ENCODE data around the gene CENPS.
"Not testable (repeated sequence)": the region's sequence is repeated elsewhere in the genome, so short reads cannot be mapped to it uniquely, and the experiment has no call there.

CENPS gene

DNA sequence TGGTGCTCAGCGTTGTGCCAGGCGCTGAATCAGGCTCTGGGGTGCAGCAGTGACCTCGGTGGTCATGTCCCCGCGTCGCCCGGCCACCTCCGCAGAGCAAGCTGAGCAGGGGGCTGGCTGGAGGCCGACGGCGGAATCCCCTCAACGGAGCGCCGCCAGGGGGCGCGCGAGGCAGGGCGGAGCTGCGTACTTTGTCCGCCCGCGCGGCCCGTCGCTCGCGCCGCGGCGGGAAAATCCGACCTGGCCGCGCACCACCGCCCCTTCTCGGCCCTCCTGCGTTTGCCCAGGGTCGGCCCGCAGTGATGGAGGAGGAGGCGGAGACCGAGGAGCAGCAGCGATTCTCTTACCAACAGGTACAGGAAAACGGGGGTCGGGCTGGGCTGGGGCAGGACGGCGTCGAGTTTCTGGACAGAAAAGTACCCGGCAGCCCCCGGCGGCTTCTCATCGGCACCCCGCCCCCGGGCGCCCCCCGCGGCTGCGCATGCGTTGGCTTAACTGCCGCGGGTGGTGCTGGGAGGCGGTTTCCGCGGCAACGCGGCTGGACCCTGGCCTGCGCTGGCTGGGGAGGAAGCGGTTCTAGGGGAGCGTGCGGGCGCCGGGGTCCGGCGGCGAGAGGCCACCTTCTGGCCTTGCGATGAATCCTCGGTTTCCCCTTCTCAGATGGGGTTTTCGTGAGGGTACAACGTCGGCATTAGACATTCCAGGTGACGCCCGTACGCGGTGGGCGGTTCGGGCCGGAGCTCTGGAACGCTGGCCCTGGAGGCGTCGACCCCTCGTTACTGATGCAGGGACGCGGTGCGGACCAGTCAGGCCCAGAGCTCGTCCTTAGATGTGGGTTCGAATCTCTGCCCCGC lies at the start of gene CENPS:
CENPS (plus strand) TSS at position 218 of the 854 bp plus-strand sequence; CDS start at position 303, 85 bp downstream.
- DNase-seq: peak; percentile 88

DNA sequence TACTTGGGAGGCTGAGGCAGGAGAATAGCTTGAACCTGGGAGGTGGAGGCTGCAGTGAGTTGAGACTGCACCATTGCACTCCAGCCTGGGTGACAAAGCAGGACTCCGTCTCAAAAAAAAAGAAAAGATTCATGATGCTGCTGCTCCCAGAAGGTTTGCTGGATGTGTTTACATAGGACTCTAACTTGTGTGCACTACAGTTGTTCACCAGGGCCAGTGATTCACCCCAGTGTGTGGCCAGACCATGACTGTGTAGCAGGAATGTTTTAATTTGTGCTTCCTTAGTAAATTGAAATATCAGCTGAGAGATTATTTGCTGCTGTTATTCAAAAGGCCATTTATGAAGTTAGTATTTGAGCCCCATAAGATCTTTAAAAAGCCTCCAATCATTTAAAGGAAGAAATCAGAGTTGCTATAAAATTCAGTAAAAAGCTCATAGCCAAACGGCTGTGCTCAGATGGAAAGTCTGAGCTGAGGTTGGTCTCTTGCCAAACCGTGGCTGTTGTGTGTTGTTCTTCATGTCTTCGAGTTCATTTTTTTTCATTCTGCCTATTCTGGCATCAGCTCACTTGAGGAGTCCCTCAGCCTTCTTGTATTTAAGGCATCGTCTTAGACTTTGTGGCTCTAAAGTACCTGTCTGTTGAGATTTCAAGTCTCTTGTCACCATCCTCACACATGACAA lies 49.5 kb upstream of the CENPS start:
- DNase-seq: no peak

DNA sequence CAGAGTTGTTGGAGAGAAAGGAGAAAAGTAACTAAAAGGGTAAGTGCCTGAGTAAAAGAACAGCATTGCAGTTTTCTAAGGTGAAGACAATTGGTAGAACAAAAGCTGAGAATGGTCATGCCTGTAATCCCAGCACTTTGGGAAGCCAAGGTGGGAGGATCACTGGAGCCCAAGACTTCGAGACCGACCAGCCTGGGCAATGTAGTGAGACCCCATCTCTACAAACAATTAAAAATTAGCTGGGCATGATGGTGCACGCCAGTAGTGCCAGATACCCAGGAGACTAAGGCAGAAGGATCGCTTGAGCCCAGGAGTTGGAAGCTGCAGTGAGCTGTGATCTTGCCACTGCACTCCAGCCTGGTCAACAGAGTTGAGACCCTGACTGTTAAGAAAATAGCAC lies 46.6 kb upstream of the CENPS start:
- DNase-seq: no peak

DNA sequence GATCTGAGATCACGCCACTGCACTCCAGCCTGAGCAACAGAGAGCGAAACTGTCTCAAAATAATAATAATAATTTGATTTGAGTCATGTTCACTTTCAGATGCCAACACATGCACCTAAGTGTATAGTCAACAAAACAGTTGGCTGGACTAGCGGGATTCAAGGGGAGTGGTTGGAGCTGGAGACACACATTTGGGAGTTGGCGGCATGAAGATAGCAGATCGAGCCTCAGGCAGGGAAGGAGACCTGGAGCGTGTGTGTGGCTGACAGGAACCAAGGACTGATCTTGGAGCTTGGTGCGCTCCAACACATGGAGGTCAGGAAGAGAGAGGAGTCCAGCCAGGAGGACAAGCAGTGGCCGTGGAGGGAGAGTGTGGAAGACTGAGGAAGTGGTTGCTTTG lies 46.0 kb upstream of the CENPS start:
- DNase-seq: no peak

DNA sequence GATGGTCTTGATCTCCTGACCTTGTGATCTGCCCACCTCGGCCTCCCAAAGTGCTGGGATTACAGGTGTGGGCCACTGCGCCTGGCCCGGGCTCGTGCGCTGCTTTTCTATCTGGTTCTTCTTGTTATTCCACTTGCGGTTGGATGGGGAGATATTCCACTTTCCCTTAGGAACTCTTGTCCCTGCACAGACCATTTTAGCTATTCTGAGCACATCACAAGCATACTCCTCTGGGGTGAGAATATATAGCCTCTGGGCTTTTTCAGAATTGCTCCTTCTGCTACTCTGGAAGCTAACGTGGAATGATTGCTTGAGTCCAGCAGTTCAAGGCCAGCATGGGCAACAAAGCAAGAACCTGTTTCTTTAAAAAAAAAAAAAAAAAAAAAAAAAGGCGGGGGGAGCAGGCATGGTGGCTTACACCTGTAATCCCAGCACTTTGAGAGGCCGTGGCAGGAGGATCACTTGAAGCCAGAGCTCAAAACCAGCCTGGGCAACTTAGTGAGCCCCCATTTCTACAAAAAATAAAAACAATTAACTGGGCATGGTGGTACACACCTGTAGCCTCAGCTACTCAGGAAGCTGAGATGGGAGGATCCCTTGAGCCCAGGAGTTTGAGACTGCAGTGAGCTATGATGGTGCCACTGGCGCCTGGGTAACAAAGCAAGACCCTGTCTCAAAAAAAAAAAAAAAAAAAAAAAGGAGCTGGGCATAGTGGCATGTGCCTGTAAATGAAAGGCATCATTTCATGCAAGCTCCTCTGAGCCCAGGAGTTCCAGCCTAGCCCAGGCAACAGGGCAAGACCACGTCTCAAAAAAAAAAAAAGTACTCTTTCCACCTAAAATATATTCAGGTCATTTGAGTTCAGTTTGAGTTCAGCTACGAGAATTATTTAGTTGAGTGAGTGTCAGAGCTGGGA lies 43.2 kb upstream of the CENPS start:
- no peak for DNase-seq

DNA sequence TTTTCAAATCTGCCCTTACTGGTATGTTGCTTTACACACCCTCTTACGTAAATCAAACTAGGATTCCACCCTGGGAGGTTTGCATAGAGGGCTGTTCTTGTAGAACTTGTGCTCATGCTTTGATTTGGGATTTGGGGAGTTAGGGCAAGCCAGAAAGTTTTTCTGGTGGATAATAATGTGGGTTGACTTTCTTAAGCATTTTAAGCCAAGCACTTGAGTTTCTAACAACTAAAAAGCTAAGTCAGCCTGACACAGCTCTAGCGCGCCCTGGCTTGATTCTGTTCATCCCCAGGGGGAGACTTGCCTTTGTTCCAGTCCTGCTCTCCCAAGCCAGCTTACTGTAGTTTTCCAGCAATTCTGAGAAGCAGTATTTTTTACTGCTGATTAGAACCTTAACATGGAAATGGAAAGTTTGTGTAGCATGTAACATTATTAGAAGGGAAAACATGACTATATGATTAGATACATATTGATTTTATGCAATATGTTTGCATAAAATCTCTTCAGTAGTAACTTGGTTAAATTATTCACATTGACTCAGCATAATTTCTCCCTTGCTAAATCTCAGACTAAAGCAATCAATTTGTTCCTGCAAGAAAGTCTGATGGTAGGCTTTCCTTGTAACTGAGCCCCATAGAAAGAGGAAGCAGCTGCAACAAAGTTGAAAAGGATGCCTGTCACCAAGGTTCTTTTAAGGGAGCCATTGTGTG lies 42.4 kb upstream of the CENPS start:
- DNase-seq: no peak

DNA sequence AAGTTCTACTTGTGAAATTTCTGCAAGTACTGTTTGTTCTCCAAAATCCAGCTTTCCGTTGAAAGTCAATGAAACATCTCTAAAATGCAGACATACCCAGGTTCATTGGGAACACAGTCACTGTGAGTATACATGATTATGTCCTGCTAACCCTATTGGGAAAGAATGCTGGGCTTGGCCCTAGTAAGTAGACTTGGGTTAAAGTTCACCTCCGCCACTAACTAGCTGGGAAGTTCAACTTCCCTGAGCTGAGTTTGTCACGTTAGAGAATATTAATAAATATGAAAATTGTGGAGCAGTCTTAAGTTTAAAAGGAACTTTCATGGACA lies 41.9 kb upstream of the CENPS start:
- DNase-seq: no peak

DNA sequence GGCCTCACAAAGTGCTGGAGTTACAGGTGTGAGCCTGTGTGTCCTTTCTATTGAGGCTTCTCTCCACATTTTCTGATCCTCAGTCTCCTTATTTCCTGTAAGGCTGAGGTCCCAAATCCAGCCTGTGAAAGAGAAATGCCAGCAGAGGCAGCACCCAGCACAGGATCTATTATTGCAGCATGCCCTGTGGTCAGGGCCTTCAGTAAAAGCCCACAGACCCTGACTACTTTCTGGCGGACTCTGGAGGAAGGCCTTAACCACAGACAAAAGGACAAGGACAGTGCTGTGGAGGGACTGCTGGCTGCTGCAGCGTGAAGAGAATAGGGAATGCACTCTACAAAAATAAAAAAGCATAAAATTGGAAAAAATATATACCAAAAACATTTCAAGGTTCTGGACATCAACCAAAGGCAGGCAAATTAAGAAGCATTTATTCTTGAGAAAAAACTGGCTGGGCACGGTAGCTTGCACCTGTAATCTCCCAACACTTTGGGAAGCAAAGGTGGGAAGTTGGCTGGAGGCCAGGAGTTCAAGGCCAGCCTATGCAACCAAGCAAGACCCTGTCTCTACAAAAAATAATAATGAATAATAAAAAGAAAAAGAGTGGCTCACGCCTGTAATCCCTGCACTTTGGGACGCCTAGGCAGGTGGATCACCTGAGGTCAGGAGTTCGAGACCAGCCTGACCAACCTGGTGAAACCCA lies 40.8 kb upstream of the CENPS start:
- peak; percentile 6 for DNase-seq

DNA sequence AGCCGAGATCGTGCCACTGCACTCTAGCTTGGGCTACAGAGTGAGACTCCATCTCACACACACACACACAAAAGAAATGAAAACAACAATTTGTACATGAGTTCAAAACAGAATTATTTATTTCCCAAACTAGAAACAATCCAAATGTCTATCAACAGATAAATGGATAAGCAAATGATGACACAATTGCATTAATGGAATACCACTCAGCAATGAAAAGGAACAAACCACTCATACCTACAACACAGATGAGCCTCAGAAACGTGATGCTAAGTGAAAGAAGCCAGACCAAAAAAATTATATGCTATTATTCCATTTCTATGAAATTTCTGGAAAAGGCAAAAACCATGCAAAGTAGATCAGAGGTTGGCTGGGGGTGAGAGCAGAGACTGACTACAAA lies 33.4 kb upstream of the CENPS start:
- DNase-seq: no peak

DNA sequence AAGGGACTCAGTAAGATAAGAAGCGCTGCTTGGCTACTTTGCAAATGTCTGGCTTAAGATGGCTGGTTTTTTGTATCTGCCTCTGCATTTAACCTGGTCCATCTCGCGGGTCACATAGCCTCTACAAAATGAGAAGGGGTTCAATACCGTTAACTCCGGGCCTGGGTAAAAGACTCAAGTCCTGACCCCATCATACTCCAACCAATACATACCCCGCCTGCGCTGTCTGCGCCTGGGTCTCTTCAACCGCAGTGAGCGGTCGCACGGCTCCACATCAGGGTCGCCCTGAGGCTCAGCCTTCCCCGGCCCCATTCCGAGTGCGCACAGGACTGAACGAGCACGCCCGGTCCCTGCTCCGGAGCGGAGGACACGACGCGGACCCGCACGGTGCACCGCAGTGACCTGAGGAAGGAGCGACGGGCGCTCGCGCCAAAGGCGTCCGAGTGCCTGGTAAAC lies 31.9 kb upstream of the CENPS start:
- DNase-seq: no peak

DNA sequence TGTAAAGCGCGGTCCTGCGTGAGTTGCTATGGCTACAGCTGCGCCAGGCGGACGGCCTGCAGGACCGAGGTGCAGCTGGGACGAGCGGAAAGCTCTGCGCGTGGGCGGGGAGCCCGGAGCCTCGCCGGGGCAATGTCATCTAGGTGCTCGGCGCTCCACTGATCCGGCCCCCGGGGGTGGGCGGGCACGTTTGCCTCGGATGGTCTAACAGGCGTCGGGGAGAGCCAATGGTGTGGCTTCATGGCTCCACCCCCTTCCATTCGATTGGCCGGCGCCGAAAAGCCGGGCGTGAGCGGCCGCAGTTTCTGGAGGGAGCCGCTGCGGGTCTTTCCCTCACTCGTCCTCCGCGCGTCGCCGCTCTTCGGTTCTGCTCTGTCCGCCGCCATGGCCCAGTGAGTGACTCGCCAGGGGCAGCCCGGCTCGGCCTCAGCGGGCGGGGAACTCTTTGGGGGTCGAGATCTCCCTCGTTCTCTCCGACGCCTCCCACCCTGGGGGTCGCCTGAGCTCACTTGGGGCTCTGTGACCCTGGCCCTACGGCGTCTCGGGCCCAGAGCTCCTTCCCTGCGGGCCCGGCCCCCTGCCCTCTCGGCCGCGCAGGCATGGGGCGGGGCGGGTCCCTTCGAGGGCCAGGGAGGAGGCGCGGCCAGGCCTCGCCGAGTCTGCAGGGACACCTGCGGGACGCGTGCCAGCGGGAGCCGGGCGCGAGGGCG lies 31.3 kb upstream of the CENPS start, which contains the start of gene PGD:
PGD (plus strand) TSS at position 331 of the 710 bp plus-strand sequence; CDS start at position 385, 54 bp downstream.
- peak; percentile 99 for DNase-seq

DNA sequence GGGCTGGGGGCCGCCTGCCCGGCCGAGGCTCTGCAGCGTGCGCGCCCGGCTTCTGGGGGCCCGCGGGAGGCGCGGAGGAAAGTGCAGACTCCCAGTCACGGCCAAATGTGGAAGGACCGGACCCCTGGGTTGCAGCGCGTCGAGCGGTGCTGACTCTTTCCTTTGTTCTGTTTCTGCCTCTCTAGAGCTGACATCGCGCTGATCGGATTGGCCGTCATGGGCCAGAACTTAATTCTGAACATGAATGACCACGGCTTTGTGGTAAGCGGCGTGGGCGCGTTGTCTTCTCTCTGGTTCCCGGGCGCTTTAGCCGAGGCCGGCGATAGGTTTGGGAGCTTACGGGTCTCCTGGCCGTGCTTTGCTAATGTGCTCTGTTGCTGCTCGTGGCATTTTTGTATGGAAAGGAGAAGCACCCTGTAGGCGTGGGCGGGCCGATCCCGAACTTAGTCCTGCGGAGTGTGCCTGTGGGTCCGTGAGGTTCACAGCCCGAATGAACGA lies 30.7 kb upstream of the CENPS start:
- DNase-seq: no peak

DNA sequence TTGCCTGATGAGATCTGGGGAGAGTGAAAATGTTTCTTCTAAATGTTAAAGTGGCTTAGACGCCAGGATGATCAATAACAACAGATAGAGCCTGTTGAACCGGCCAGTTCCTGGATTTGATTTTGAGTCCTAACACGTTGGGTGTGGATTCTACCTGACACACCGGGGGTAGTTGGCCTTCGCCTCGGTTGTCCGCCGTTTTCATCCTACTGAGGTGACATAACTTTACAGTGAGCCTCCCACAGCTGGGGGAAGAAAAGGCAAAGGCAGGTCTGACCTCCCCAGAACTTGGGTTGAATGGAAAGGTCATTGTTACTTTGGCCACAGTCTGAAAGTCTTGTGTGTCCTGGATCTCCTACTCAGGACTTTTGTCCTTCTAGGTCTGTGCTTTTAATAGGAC lies 30.2 kb upstream of the CENPS start:
- DNase-seq: no peak

DNA sequence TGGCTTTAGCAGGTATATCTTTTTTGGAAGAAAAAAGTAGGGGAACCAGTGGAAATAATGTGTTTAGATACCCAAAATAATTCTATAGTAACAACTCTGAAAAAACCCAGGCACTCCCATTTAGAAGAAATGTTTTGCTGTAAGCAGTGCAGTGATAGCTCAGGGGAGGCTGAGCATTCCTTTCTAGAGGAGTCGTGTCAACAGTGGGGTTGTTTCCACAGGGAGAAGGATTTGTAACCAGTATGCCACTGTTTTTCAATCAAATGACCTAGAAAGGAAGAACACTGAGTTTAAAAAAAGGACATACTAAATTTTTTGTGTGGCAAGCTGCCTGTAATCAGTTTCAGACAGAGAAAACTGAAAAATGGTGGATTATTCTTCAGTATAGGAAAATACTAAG lies 29.0 kb upstream of the CENPS start:
- DNase-seq: no peak

DNA sequence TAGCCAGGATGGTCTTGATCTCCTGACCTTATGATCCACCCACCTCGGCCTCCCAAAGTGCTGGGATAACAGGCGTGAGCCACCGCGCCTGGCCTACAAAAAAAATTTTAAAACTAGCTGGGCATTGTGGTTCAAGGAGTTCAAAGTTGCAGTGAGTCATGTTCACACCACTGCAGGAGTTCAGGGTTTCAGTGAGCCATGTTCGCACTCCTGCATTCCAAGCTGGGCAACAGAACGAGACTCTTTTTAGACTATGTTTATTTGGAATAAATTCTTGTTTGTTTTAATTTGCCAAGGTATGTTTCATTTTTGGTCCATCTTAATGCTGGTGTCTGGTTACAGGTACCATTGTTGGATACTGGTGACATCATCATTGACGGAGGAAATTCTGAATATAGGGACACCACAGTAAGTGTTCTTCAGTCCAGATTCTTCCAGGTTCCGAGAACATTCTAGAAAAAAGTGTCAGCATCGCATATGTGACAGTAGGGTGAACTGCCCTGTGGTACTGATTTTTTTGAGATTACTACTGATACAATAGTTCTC lies 27.4 kb upstream of the CENPS start:
- no peak for DNase-seq

DNA sequence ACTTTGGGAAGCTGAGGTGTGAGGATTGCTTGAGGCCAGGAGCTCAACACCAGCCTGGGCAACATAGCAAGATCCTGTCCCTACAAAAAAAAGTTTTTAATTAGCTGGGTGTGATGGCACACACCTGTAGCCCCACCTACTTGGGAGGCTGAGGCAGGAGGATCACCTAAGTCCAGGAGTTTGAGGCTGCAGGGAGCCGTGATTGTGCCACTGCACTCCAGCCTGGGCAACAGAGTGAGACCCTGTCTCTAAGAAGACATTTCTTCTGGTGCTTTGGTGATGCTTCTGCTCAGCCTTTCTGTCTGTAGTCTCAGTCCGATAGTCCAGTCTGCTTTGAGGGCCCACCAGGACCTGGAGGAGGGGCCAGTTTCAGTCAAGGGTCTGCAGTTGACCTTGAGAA lies 23.0 kb upstream of the CENPS start:
- DNase-seq: no peak

DNA sequence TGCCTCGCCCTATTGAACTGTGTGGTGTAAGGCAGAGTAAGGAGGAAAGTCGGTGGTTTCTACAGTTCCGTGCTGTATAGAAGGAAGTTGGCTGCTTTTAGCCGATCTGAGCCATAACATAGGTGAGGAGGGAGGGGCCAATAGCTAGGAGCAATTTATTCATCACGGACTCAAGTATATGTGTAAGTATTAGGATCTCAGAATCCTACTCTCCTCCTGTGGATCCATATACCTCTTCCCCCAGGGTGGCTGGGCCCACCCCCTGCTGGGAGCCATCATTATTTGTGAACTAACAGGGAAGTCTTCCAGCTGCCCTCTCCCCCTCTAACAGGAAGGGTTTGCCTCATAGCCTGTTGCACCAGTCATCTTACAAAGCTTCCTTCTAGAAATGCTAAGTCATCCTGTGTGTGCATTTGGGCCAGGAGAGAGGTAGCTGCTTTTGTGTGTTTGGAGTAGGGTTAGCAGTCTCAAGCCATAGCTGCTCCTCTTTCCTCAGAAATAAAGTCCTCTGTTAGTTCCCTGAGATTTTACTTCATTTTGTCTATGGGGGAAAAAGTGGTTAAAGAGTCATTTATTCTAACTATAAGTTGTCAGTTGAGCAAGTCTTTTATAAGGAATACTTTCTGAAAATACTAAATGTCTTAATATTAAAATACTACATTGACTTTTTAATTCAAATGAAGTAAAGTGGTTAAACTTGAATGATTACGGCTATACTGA lies 14.9 kb upstream of the CENPS start:
- no peak for DNase-seq

DNA sequence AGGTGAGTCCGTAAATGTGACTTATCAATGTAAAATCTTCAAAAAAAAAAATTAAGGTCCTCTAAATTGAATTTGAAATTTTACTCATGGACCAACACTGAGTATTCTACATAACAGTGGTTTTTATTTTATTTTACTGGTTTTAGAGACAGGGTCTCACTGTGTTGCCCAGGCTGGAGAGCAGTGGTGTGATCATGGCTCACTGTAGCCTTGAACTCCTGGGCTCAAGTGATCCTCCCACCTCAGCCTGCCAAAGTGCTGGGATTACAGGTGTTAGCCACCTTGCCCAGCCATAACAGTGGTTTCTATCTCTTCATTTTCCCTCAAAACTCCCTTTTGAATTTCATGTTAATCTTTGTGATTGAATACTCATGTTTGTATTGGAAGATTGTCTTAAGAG lies 14.3 kb upstream of the CENPS start:
- not testable (repeated sequence) for DNase-seq

DNA sequence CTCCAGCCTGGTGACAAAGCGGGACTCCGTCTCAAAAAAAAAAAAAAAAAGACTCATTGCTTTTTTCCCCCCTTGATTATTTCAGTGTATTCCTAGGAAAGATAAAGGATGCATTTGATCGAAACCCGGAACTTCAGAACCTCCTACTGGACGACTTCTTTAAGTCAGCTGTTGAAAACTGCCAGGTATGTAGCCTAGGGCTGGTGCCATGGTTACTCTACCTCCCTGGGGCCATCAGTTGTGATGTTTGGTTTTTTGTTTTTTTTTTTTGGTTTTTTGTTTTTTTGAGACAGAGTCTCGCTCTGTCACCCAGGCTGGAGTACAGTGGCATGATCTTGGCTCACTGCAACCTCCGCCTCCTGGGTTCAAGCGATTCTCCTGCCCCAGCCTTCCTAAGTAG lies 11.5 kb upstream of the CENPS start:
- not testable (repeated sequence) for DNase-seq

DNA sequence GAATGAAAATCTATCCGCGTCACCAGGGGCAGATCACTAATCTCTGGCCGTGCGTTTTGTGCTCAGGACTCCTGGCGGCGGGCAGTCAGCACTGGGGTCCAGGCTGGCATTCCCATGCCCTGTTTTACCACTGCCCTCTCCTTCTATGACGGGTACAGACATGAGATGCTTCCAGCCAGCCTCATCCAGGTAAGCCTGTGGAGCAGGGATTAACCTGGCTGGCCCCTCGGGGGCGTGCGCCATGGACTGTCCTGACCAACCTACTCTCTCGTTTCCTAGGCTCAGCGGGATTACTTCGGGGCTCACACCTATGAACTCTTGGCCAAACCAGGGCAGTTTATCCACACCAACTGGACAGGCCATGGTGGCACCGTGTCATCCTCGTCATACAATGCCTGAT lies 10.9 kb upstream of the CENPS start:
- no peak for DNase-seq
